Cardiac fibroblast (primary cell): Measurements from ENCODE around the gene OPRL1.

Experiments used
- DNase-seq, 2 donors: peaks; one replicate each; pipeline versions ENCODE4 v3.0.0 to v3.0.0-alpha.2; 2010; ENCODE audit warnings: low read depth in 2 of 2
- H3K4me3 ChIP-seq, 2 donors: replicated peaks in 1 of 2; 1 replicate in 1 of 2; 2 replicates in 1 of 2; pipeline ENCODE4 v1.5.1; 2011; ENCODE audit warnings: low read depth in 2 of 2, low read length in 2 of 2, mild to moderate bottlenecking in 2 of 2, moderate library complexity in 1 of 2
- CTCF ChIP-seq: IDR thresholded peaks from one replicate; pipeline ENCODE4 v1.5.1; 2011; ENCODE audit warnings: low read depth, mild to moderate bottlenecking, low read length, inconsistent platforms

Gene OPRL1

GRCh38 chr20:64095927-64096326 is 16.0 kb downstream of the OPRL1 start:
- no peak overlapping the region for H3K4me3 ChIP-seq
- DNase-seq = no peak
- TF ChIP-seq CTCF = no peak

GRCh38 chr20:64096535-64096934 is 16.7 kb downstream of the OPRL1 start:
- DNase-seq = no peak
- no peak overlapping the region for H3K4me3 ChIP-seq
- no peak for TF ChIP-seq CTCF

- no peak for TF ChIP-seq CTCF
- H3K4me3 ChIP-seq = no peak overlapping the region
- DNase-seq = no peak
Observed at GRCh38 chr20:64098471-64099013, 18.7 kb downstream of the OPRL1 start.

- TF ChIP-seq CTCF = no peak
- no peak overlapping the region for H3K4me3 ChIP-seq
- no peak for DNase-seq
Observed at GRCh38 chr20:64099086-64099786, 19.4 kb downstream of the OPRL1 start.

- DNase-seq = no peak
- no peak for TF ChIP-seq CTCF
- H3K4me3 ChIP-seq = no peak overlapping the region
Observed at GRCh38 chr20:64099880-64100565, 20.1 kb downstream of the OPRL1 start.

- DNase-seq = no peak
- TF ChIP-seq CTCF = no peak
- H3K4me3 ChIP-seq = no peak overlapping the region
Observed at GRCh38 chr20:64100566-64100888, 20.6 kb downstream of the OPRL1 start.
